Neural cell (in vitro differentiated cells): ENCODE data around the gene SLC26A2. TPM values are rescaled to one million over a fixed set of nuclear protein-coding genes. Genes with fewer than 3 reads are reported as not detected.

Source experiments
- H2AFZ ChIP-seq: fragments of 200-600, 300-800 bp; sonication (generic), shearing (Covaris generic); 2 replicates; pipeline ENCODE4 v1.6.0; 2014; ENCODE audit warnings: low read depth, mild to moderate bottlenecking, antibody characterized with exemption, low read length, moderate library complexity
- H3F3A ChIP-seq: fragments of 200-600 bp; shearing (Covaris generic); 2 replicates; pipeline ENCODE4 v1.6.1; 2016; ENCODE audit warnings: mild to moderate bottlenecking, moderate library complexity, mixed read lengths, antibody characterized with exemption, low read length; ENCODE audit not compliant: insufficient read depth, poor library complexity, severe bottlenecking
- H3K27ac ChIP-seq: fragments of 200-600, 300-800 bp; sonication (generic), shearing (Covaris generic); 2 replicates; pipeline ENCODE4 v1.5.1; 2014; ENCODE audit warnings: mild to moderate bottlenecking, low read length, moderate library complexity
- H3K27me3 ChIP-seq: fragments of 300-800, 200-600 bp; sonication (generic), shearing (Covaris generic); 2 replicates; pipeline ENCODE4 v1.6.0; 2014; ENCODE audit warnings: mild to moderate bottlenecking, low read depth, low read length, moderate library complexity; ENCODE audit not compliant: insufficient read depth
- H3K36me3 ChIP-seq: fragments of 300-800, 200-600 bp; sonication (generic), shearing (Covaris generic); 2 replicates; pipeline ENCODE4 v1.5.1; 2014; ENCODE audit warnings: mild to moderate bottlenecking, antibody characterized with exemption, low read length, moderate library complexity; ENCODE audit not compliant: insufficient read depth
- H3K4me2 ChIP-seq: fragments of 300-800, 200-600 bp; sonication (generic), shearing (Covaris generic); 2 replicates; pipeline ENCODE4 v1.6.0; 2014; ENCODE audit warnings: mild to moderate bottlenecking, low read length
- H3K4me3 ChIP-seq: fragments of 300-800, 200-600 bp; sonication (generic), shearing (Covaris generic); 2 replicates; pipeline ENCODE4 v1.5.1; 2014; ENCODE audit warnings: mild to moderate bottlenecking, low read length, moderate library complexity
- H3K79me2 ChIP-seq: fragments of 200-600 bp; shearing (Covaris generic); replicated peaks from 2 replicates; pipeline ENCODE4 v1.6.0; 2014; ENCODE audit warnings: mild to moderate bottlenecking, low read length, moderate library complexity; ENCODE audit not compliant: insufficient read depth
- H3K9ac ChIP-seq: fragments of 300-800, 200-600 bp; sonication (generic), shearing (Covaris generic); 2 replicates; pipeline ENCODE4 v1.6.1; 2016; ENCODE audit warnings: mild to moderate bottlenecking, low read length, mixed read lengths
- H3K9me2 ChIP-seq: fragments of 200-600 bp; shearing (Covaris generic); 2 replicates; pipeline ENCODE4 v1.6.1; 2016; ENCODE audit warnings: mild to moderate bottlenecking, low read length, mixed read lengths; ENCODE audit not compliant: insufficient read depth
- H3K9me3 ChIP-seq: fragments of 200-600, 300-800 bp; sonication (generic), shearing (Covaris generic); 2 replicates; pipeline ENCODE4 v1.6.1; 2016; ENCODE audit warnings: mild to moderate bottlenecking, mixed run types, low read length, moderate library complexity, mixed read lengths
- H4K20me1 ChIP-seq: fragments of 200-600 bp; shearing (Covaris generic); 2 replicates; pipeline ENCODE4 v1.6.1; 2016; ENCODE audit warnings: mild to moderate bottlenecking, mixed run types; ENCODE audit not compliant: insufficient read depth
- EP300 ChIP-seq: fragments of 450-650 bp; conservative IDR thresholded peaks from 2 replicates; pipeline ENCODE4 v1.6.1; 2014; ENCODE audit warnings: antibody characterized with exemption, mild to moderate bottlenecking, moderate library complexity; ENCODE audit not compliant: poor library complexity, severe bottlenecking
- EZH2 ChIP-seq: fragments of 200-600, 300-800 bp; shearing (Covaris generic), sonication (generic); IDR thresholded peaks from 2 replicates; pipeline ENCODE4 v1.6.1; 2014; ENCODE audit warnings: antibody characterized with exemption, low read length, borderline replicate concordance, mild to moderate bottlenecking; ENCODE audit not compliant: insufficient read depth, poor library complexity, severe bottlenecking
- MXI1 ChIP-seq: fragments of 450-650 bp; conservative IDR thresholded peaks from 2 replicates; pipeline ENCODE4 v1.6.1; 2014; ENCODE audit warnings: antibody characterized with exemption, mild to moderate bottlenecking; ENCODE audit not compliant: poor library complexity, severe bottlenecking
- POLR2AphosphoS5 ChIP-seq: IDR thresholded peaks from 2 replicates; pipeline ENCODE4 v1.6.1; 2012
- RAD21 ChIP-seq: fragments of 450-650 bp; conservative IDR thresholded peaks from 2 replicates; pipeline ENCODE4 v1.6.1; 2014; ENCODE audit warnings: antibody characterized with exemption, mild to moderate bottlenecking, moderate library complexity
- SMC3 ChIP-seq: fragments of 450-650 bp; conservative IDR thresholded peaks from 2 replicates; pipeline ENCODE4 v1.6.1; 2014; ENCODE audit warnings: antibody characterized with exemption, mild to moderate bottlenecking, moderate library complexity; ENCODE audit not compliant: poor library complexity
- TAF1 ChIP-seq: IDR thresholded peaks from 2 replicates; pipeline ENCODE4 v1.6.1; 2012; ENCODE audit warnings: low read depth
- polyA plus RNA-seq: library from polyadenylated mRNA; depleted of rRNA; stranded (reverse); fragments of >200 nt; gene quantifications from 2 replicates; pipeline ENCODE4 v1.2.3, GENCODE V29; 2014
- TF ChIP-seq, protein P1 (sequence below): fragments of 450-650 bp; IDR thresholded peaks from 2 replicates; pipeline ENCODE4 v1.5.1; 2014; ENCODE audit warnings: antibody characterized with exemption, mild to moderate bottlenecking, moderate library complexity; ENCODE audit not compliant: poor library complexity, severe bottlenecking
- TF ChIP-seq, protein P2 (sequence below): IDR thresholded peaks from 2 replicates; pipeline ENCODE4 v1.6.1; 2012; ENCODE audit warnings: borderline replicate concordance

The SLC26A2 gene
- polyA plus RNA-seq, 1 donor from 2014 or later, result 5.4 TPM

DNA sequence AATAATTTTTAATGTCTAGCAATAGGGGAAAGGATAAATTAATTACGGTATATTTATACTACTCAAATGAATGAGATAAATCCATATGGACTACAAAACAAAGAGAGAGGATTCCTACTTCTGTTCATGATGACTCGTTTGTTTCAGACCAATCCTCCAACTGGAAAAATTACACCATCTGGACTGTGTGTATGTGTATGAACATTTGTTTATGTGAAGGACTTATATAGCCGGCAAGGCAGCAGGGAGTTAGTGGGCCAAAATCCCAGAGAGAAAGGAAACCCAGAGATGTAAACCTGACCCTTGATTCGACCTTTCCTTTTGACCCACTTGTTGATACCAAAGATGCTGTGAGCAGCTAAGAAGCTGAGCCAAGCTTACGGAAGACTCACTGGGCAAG, 36.1 kb upstream of the SLC26A2 start:
- Histone ChIP-seq H3K27ac (no peak overlapping the region), H3K36me3 (no peaks in the 10 kb centered on the region), H3F3A (no peaks in the 10 kb centered on the region), H3K9ac (no peak overlapping the region), H3K9me3 (no peaks in the 10 kb centered on the region), H2AFZ (no peak overlapping the region), H3K9me2 (no peaks in the 10 kb centered on the region), H3K4me2 (no peak overlapping the region), H3K4me3 (no peak overlapping the region), H3K27me3 (no peaks in the 10 kb centered on the region), H4K20me1 (no peaks in the 10 kb centered on the region), H3K79me2 (no peaks in the 10 kb centered on the region)
- TF ChIP-seq MXI1 (no peak), SMC3 (no peak), RAD21 (no peak), EZH2 (no peak), EP300 (no peak)
- TF ChIP-seq, protein P1, sequence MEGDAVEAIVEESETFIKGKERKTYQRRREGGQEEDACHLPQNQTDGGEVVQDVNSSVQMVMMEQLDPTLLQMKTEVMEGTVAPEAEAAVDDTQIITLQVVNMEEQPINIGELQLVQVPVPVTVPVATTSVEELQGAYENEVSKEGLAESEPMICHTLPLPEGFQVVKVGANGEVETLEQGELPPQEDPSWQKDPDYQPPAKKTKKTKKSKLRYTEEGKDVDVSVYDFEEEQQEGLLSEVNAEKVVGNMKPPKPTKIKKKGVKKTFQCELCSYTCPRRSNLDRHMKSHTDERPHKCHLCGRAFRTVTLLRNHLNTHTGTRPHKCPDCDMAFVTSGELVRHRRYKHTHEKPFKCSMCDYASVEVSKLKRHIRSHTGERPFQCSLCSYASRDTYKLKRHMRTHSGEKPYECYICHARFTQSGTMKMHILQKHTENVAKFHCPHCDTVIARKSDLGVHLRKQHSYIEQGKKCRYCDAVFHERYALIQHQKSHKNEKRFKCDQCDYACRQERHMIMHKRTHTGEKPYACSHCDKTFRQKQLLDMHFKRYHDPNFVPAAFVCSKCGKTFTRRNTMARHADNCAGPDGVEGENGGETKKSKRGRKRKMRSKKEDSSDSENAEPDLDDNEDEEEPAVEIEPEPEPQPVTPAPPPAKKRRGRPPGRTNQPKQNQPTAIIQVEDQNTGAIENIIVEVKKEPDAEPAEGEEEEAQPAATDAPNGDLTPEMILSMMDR, result no peak
- TF ChIP-seq, protein P2, sequence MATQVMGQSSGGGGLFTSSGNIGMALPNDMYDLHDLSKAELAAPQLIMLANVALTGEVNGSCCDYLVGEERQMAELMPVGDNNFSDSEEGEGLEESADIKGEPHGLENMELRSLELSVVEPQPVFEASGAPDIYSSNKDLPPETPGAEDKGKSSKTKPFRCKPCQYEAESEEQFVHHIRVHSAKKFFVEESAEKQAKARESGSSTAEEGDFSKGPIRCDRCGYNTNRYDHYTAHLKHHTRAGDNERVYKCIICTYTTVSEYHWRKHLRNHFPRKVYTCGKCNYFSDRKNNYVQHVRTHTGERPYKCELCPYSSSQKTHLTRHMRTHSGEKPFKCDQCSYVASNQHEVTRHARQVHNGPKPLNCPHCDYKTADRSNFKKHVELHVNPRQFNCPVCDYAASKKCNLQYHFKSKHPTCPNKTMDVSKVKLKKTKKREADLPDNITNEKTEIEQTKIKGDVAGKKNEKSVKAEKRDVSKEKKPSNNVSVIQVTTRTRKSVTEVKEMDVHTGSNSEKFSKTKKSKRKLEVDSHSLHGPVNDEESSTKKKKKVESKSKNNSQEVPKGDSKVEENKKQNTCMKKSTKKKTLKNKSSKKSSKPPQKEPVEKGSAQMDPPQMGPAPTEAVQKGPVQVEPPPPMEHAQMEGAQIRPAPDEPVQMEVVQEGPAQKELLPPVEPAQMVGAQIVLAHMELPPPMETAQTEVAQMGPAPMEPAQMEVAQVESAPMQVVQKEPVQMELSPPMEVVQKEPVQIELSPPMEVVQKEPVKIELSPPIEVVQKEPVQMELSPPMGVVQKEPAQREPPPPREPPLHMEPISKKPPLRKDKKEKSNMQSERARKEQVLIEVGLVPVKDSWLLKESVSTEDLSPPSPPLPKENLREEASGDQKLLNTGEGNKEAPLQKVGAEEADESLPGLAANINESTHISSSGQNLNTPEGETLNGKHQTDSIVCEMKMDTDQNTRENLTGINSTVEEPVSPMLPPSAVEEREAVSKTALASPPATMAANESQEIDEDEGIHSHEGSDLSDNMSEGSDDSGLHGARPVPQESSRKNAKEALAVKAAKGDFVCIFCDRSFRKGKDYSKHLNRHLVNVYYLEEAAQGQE, result no peak

DNA sequence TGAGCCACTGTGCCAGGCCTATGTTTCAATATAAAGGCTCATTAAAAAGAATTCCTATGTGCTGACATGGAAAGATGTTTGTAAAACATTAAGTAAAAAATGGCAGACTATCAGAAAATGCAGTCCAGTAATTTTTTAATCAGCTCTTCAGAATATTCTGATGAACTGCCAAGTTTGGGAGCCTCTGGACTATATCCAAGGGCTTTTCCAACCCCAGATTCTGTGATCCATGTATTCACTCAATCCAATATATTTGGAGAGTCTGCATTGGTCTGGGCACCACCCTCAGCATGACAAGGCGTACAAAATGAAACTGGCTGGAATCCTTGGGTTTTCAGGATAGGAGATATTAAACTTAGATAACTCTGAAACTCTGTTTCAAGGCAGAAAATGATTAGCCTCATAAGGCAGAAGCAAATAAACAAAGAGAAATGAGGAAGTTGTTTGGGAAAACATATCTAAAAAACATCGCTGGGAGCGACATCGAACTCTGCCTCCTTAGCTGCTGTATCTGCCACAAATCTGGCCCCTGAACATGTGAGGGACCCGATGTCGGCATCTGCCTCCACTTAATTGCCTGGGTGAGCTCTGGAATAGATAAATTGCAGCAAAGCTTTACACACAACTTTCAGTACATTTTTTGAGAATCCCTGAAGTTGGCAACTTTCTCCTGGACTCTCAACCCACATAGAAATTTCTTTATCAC, 30.4 kb upstream of the SLC26A2 start:
- H3F3A ChIP-seq, result no peaks in the 10 kb centered on the region
- H3K9ac ChIP-seq, result no peak overlapping the region
- no peaks in the 10 kb centered on the region for H3K27me3 ChIP-seq
- no peak overlapping the region for H3K4me3 ChIP-seq
- H3K4me2 ChIP-seq, result no peak overlapping the region
- no peaks in the 10 kb centered on the region for H3K9me3 ChIP-seq
- H2AFZ ChIP-seq, result no peak overlapping the region
- no peaks in the 10 kb centered on the region for H3K36me3 ChIP-seq
- TF ChIP-seq, protein P1, result no peak
- TF ChIP-seq TAF1 (no peak), POLR2AphosphoS5 (no peak), MXI1 (no peak), RAD21 (no peak), EZH2 (no peak), EP300 (no peak), SMC3 (no peak)
- TF ChIP-seq, protein P2, result no peak
- H3K9me2 ChIP-seq, result no peaks in the 10 kb centered on the region
- H3K79me2 ChIP-seq, result no peaks in the 10 kb centered on the region
- no peaks in the 10 kb centered on the region for H4K20me1 ChIP-seq
- H3K27ac ChIP-seq, result no peak overlapping the region
